AG04449 (cell line): ENCODE data around the gene DAND5.

Experiments used
- CTCF ChIA-PET: fragments of 350-600 bp; formaldehyde crosslinking; extraction: SDS; loops from one replicate; lab custom pipeline; 2021; ENCODE audit warnings: antibody characterized with exemption; lab: Yijun Ruan, JAX
- POLR2A ChIA-PET: fragments of 400-600, 350-600 bp; formaldehyde crosslinking; extraction: SDS; loops from one replicate; lab custom pipeline; 2020; ENCODE audit warnings: antibody characterized with exemption, inconsistent platforms; lab: Yijun Ruan, JAX
- DNase-seq: peaks from one replicate; pipeline ENCODE4 v3.0.0-alpha.2; 2010; ENCODE audit warnings: low read depth, low spot score
- H3K4me3 ChIP-seq: 2 replicates; pipeline ENCODE4 v1.5.1; 2011; ENCODE audit warnings: low read depth, mild to moderate bottlenecking, control low read depth, low read length
- CTCF ChIP-seq: IDR thresholded peaks from one replicate; pipeline ENCODE4 v1.5.1; 2011; ENCODE audit warnings: mild to moderate bottlenecking, moderate library complexity, low read length, control low read depth, inconsistent platforms; ENCODE audit not compliant: insufficient read depth; ENCODE audit errors: missing control alignments

The DAND5 gene

GRCh38 chr19:13016245-13016627 lies 46.9 kb downstream of the DAND5 start:
- no peak for TF ChIP-seq CTCF
- ChIA-PET CTCF (interaction anchor here (1.7 to 3.4 kb wide), 2 partner anchors 11 to 18 kb away, joined by 7 to 13 read pairs; no protein-coding TSS in a partner anchor), POLR2A (no interaction called here)
- H3K4me3 ChIP-seq = no peak overlapping the region
- no peak for DNase-seq

GRCh38 chr19:13016628-13017305 lies 47.4 kb downstream of the DAND5 start:
- POLR2A ChIA-PET = no interaction called here
- no peak for TF ChIP-seq CTCF
- CTCF ChIA-PET = interaction anchor here (1.7 to 3.4 kb wide), 3 partner anchors 11 to 52 kb away, joined by 5 to 13 read pairs (median 7); no protein-coding TSS in a partner anchor
- H3K4me3 ChIP-seq = no peak overlapping the region
- no peak for DNase-seq

- POLR2A ChIA-PET = interaction anchor here (0.6 kb wide), 1 partner anchor 11 kb away, joined by 3 read pairs; no protein-coding TSS in a partner anchor
- no peak for DNase-seq
- H3K4me3 ChIP-seq = no peak overlapping the region
- CTCF ChIA-PET = interaction anchor here (0.7 to 3.4 kb wide), 7 partner anchors 12 to 52 kb away, joined by 3 to 13 read pairs (median 4); no protein-coding TSS in a partner anchor
- TF ChIP-seq CTCF = no peak
These were observed 48.1 kb downstream of the DAND5 start for GRCh38 chr19:13017306-13018034.

- CTCF ChIA-PET = interaction anchor here (0.7 to 3.4 kb wide), 7 partner anchors 13 to 53 kb away, joined by 3 to 13 read pairs (median 4); no protein-coding TSS in a partner anchor
- DNase-seq = no peak
- POLR2A ChIA-PET = interaction anchor here (0.6 kb wide), 1 partner anchor 12 kb away, joined by 3 read pairs; no protein-coding TSS in a partner anchor
- TF ChIP-seq CTCF = no peak
- H3K4me3 ChIP-seq = no peak overlapping the region
These were observed 48.9 kb downstream of the DAND5 start for GRCh38 chr19:13018035-13018914.

- no peak for DNase-seq
- POLR2A ChIA-PET = no interaction called here
These were observed 50.0 kb downstream of the DAND5 start for GRCh38 chr19:13019332-13019731.

More at GRCh38 chr19:13019332-13019731, 50.0 kb downstream of the DAND5 start:
- no peak overlapping the region for H3K4me3 ChIP-seq
- CTCF ChIA-PET = no interaction called here
- no peak for TF ChIP-seq CTCF
